ENCODE data around the gene TNNC2.

Gene TNNC2

DNA sequence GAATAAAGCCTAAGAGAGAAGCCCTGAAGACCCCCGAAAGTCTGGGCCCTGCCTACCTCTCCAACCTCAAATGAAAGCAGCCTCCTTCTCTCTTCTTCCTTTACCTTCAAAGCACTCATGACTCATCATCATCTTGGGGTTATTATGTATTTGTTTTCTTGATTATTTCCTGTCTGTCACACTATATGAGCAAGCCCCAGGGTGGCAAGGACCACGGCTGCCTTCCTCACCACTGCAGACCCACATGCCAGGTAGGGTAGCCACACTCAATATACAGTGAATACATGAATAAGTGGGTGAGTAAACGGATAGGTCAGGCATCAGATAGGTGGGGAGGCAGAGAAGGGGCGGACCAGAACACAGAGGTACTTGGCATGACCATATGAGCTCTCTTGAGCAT, 44.2 kb downstream of the TNNC2 start:
- DNase-seq, result no peak

GRCh38 chr20:45781391-45781931, 45.7 kb downstream of the TNNC2 start:
- DNase-seq, result no peak

- no peak for DNase-seq
Observed at GRCh38 chr20:45780159-45780558, 47.0 kb downstream of the TNNC2 start.

DNA sequence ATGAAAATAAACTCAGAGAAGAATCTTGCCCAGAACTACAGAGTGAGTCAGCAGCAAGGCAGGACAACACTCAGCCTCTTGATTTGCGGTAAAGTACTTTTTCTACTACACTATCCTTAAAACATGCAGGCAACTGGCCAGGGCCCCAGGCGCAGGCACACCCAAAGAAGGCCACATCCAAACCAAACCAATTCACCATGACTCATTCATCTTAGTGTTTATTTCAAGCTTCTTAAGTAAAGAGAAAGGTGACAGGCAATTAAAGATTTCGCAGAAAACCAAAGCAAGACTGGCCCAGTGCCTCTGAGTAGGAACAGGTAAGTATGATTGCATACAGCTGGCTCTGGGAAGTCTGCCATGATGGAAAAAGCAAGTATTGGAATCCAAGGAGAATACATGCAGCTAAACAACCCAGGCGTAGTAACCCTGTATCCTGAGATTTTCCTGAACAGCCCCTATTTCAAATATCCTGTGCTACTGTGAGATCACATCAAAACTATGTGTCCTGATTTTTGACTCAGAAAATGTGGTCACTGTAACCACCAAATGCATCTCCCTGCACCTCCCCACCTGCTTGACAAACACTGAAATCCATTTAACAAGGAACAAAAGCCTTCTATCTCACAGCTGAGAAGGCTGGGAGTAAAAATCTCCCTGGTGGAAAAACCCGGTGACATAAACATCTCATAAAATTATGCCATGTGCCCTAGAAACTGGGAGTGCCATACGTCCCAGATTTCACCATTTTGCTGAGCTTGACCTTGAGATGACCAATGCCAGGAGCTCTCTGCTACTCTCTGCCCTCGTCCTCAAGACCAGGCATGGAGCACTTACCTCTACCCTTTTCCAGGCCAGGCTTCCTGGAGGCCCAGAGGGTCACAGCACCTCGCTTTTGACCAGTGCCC, 47.8 kb downstream of the TNNC2 start:
- peak in 17 of 51 donors; percentile 2 to 70 (median 36) for DNase-seq

GRCh38 chr20:45776931-45777330, 50.2 kb downstream of the TNNC2 start:
- no peak for DNase-seq

DNA sequence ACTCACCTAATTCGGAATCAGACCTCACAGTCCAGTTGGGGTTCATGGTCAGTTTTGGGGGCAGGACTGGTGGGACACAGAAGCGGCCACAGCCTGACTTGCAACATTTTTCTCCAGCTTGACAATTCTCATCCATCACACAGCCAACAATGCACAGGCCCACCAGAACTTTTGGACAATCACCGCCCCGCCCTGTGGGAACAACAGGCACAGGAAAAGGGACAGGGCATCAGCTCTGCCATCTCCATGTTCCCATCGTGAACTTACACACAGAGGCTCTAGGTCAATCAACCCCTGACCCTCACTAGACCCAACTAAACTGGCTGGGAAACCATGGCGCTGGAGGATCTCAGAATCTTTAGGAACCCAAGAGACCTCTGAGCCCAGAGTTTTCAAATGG, 51.7 kb downstream of the TNNC2 start:
- no peak for DNase-seq

- DNase-seq, result no peak
Observed at GRCh38 chr20:45774945-45775344, 52.2 kb downstream of the TNNC2 start.
